ENCODE data around the gene FAM174C. TPM values are rescaled to one million over a fixed set of nuclear protein-coding genes. Genes with fewer than 3 reads are reported as not detected.

The FAM174C gene
- total and polyA plus RNA-seq, 2 donors (not counting 3 experiments of a cell fraction or from before 2014, with no cell fraction given) = 46.7 to 83.9 TPM

- CTCF ChIA-PET = interaction anchor here (7.8 kb wide), 1 partner anchor 15 kb away, joined by 63 read pairs; no protein-coding TSS in a partner anchor
- peak; percentile 62 for DNase-seq (ENCODE audit: low read depth, low spot score)
- no peaks in the 10 kb centered on the region for H3K27me3 ChIP-seq (ENCODE audit: control insufficient read depth in 2 of 2, insufficient read depth in 2 of 2, low read length in 2 of 2)
- TF ChIP-seq MAX (IDR thresholded peaks at IDR 0.05; ENCODE audit: insufficient read depth, insufficient read length) (no peak), EZH2 (IDR thresholded peaks at IDR 0.05; ENCODE audit: borderline replicate concordance, low read depth, low read length, severe bottlenecking) (no peak), GATA2 (IDR thresholded peaks at IDR 0.05; ENCODE audit: insufficient read depth, insufficient read length, low read depth, low read length) (no peak), CTCF (IDR thresholded peaks at IDR 0.05; ENCODE audit: extremely low read depth in 1 of 2, insufficient read depth in 1 of 2, low read depth in 1 of 2, low read length in 2 of 2) (no peak), FOS (IDR thresholded peaks at IDR 0.05; ENCODE audit: borderline replicate concordance, insufficient read depth, low read length) (no peak), POLR2A (IDR thresholded peaks at IDR 0.05; ENCODE audit: low read depth, low read length) (peak; percentile 98), MYC (IDR thresholded peaks at IDR 0.05; ENCODE audit: low read depth, low read length) (no peak), POLR2AphosphoS5 (IDR thresholded peaks at IDR 0.05; ENCODE audit: insufficient read depth, low read depth, low read length) (peak; percentile 96), JUN (IDR thresholded peaks at IDR 0.05; ENCODE audit: borderline replicate concordance, insufficient read depth, insufficient read length, low read depth) (no peak)
- H3K9ac ChIP-seq (replicated peaks; ENCODE audit: extremely low read depth, insufficient read depth, low read length) = peak overlapping the region; percentile 41
- POLR2A ChIA-PET = interaction anchor here (0.7 to 3.4 kb wide), 2 partner anchors 10 to 15 kb away, joined by 5 to 19 read pairs; partner anchors contain the start of gene CIRBP
- no peak overlapping the region for H3K4me3 ChIP-seq (replicated peaks in 1 of 3; ENCODE audit: insufficient read depth in 1 of 3, low read depth in 1 of 3, low read length in 3 of 3)
- FAIRE-seq = peak; percentile 73
- dilution Hi-C loops (cut with MboI; ENCODE audit: extremely low pct_ligation_motif_present, low sequenced_read_pairs) (no loop called here), intact Hi-C loops (cut with micrococcal nuclease) (no loop called here)
- H3K36me3 ChIP-seq (ENCODE audit: control insufficient read depth in 2 of 2, extremely low read depth in 1 of 2, insufficient read depth in 2 of 2, low read length in 2 of 2) = peaks cover 25 to 26% of the 10 kb centered on the region in 2 experiments
- no peak overlapping the region for H3K4me2 ChIP-seq (ENCODE audit: insufficient read depth, low read length)
- no TSS peak for BruUV-seq (replicated peaks)
- no peaks in the 10 kb centered on the region for H3K9me3 ChIP-seq (replicated peaks; ENCODE audit: control insufficient read depth, insufficient read depth, low read length)
- peaks cover 25% of the 10 kb centered on the region for H3K79me2 ChIP-seq (ENCODE audit: control insufficient read depth, insufficient read depth, low read length)
- no peaks in the 10 kb centered on the region for H4K20me1 ChIP-seq (replicated peaks; ENCODE audit: control insufficient read depth, extremely low read depth, insufficient read depth, low read length)
- no peaks in the 10 kb centered on the region for H3K9me1 ChIP-seq (replicated peaks; ENCODE audit: control insufficient read depth, extremely low read depth, insufficient read depth, low read length)
- no peak overlapping the region for H2AFZ ChIP-seq (ENCODE audit: low read depth, low read length)
- H3K4me1 ChIP-seq (ENCODE audit: control insufficient read depth, extremely low read depth, insufficient read depth, low read length) = peaks cover 47% of the 10 kb centered on the region
- peak overlapping the region; percentile 61 for H3K27ac ChIP-seq (ENCODE audit: insufficient read depth, low read depth, low read length)
Observed at GRCh38 chr19:1259206-1259875, 16.0 kb upstream of the FAM174C start.
